ENCODE data around the gene MSRB2.

DNA sequence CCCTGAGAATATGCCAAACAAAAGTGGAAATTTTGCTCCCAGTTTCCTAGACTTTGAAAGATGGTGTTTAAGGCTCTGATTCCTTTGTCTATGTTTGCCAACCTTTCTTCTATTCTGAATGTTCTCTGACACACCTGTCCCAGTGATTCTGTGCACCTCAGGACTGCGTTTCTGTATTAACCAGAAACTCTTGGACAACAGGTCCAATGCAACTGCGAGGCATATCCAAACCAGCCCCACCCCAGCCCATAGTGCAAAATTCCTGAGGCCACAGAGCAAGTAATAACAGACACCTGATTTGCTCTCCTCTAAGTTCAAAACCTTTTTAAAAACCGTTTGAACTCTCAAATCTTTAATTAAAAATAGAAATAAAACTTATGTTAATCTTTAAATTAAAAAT lies 37.0 kb upstream of the MSRB2 start:
- TF ChIP-seq, protein P1, sequence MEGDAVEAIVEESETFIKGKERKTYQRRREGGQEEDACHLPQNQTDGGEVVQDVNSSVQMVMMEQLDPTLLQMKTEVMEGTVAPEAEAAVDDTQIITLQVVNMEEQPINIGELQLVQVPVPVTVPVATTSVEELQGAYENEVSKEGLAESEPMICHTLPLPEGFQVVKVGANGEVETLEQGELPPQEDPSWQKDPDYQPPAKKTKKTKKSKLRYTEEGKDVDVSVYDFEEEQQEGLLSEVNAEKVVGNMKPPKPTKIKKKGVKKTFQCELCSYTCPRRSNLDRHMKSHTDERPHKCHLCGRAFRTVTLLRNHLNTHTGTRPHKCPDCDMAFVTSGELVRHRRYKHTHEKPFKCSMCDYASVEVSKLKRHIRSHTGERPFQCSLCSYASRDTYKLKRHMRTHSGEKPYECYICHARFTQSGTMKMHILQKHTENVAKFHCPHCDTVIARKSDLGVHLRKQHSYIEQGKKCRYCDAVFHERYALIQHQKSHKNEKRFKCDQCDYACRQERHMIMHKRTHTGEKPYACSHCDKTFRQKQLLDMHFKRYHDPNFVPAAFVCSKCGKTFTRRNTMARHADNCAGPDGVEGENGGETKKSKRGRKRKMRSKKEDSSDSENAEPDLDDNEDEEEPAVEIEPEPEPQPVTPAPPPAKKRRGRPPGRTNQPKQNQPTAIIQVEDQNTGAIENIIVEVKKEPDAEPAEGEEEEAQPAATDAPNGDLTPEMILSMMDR (IDR thresholded peaks at IDR 0.05), result no peak
- no peak for TF ChIP-seq POLR2A (IDR thresholded peaks at IDR 0.05)

Measured in esophagus squamous epithelium (tissue), 4 donors.